Endothelial cell of umbilical vein (primary cell): ENCODE measurements around the gene PADI1. TPM values are rescaled to one million over a fixed set of nuclear protein-coding genes. Genes with fewer than 3 reads are reported as not detected.

ENCODE experiments used
- BruUV-seq: library from RNA; stranded (reverse); fragments of 400-500 nt; replicated peaks from 2 replicates; lab custom pipeline; 2021; lab: Mats Ljungman, UMichigan
- CTCF ChIA-PET: fragments of 300-600, 350-600 bp; sonication (Branson Sonifier 250); formaldehyde crosslinking; loops from one replicate; lab custom pipeline; 2021; ENCODE audit warnings: antibody characterized with exemption, inconsistent platforms; lab: Charles Lee
- POLR2A ChIA-PET: fragments of 300-600, 350-600 bp; sonication (Branson Sonifier 250); formaldehyde crosslinking; loops from one replicate; lab custom pipeline; 2021; ENCODE audit warnings: antibody characterized with exemption, inconsistent platforms; lab: Charles Lee
- DNase-seq: peaks from one replicate; pipeline ENCODE4 v3.0.0-alpha.2; 2011; ENCODE audit warnings: low read depth, low spot score
- FAIRE-seq: peaks from 2 replicates; lab custom pipeline; 2011; peaks lifted over from hg19 to GRCh38; lab: Jason Lieb, UNC
- H2AFZ ChIP-seq: 2 replicates; pipeline ENCODE4 v1.6.0; 2012; ENCODE audit warnings: low read depth, low read length, control low read depth, inconsistent platforms
- H3K27ac ChIP-seq: 2 replicates; pipeline ENCODE4 v1.5.1; 2011; ENCODE audit warnings: low read depth, mild to moderate bottlenecking, control low read depth, low read length, moderate library complexity; ENCODE audit not compliant: insufficient read depth
- H3K27me3 ChIP-seq, 2 experiments: 2 replicates each; pipeline versions ENCODE4 v1.6.0 to v1.6.1; 2011; ENCODE audit warnings: low read length in 2 of 2, mixed read lengths in 1 of 2; ENCODE audit not compliant: control insufficient read depth in 2 of 2, insufficient read depth in 2 of 2
- H3K36me3 ChIP-seq, 2 experiments: 2 replicates in 1 of 2; 3 replicates in 1 of 2; pipeline ENCODE4 v1.5.1; 2011; ENCODE audit warnings: low read length in 2 of 2, mild to moderate bottlenecking in 1 of 2, moderate library complexity in 1 of 2; ENCODE audit not compliant: control insufficient read depth in 2 of 2, insufficient read depth in 2 of 2; ENCODE audit errors: extremely low read depth in 1 of 2
- H3K4me1 ChIP-seq: 3 replicates; pipeline ENCODE4 v1.5.1; 2011; ENCODE audit warnings: mild to moderate bottlenecking, low read length; ENCODE audit not compliant: control insufficient read depth, insufficient read depth; ENCODE audit errors: extremely low read depth
- H3K4me2 ChIP-seq: 2 replicates; pipeline ENCODE4 v1.6.1; 2011; ENCODE audit warnings: low read length, control low read depth, mixed read lengths; ENCODE audit not compliant: insufficient read depth
- H3K4me3 ChIP-seq, 3 experiments: fragments of 200-600 bp in 1 of 3; sonication (generic), shearing (Covaris generic) in 1 of 3; replicated peaks in 1 of 3; 2 replicates each; pipeline ENCODE4 v1.5.1; 2011 to 2016; ENCODE audit warnings: control low read depth in 3 of 3, low read length in 3 of 3, mild to moderate bottlenecking in 2 of 3, inconsistent platforms in 1 of 3, low read depth in 1 of 3, moderate library complexity in 1 of 3; ENCODE audit not compliant: insufficient read depth in 1 of 3
- H3K79me2 ChIP-seq: 2 replicates; pipeline ENCODE4 v1.6.0; 2012; ENCODE audit warnings: low read length, inconsistent platforms; ENCODE audit not compliant: control insufficient read depth, insufficient read depth
- H3K9ac ChIP-seq: replicated peaks from 2 replicates; pipeline ENCODE3; 2011; ENCODE audit warnings: low read length, control low read depth; ENCODE audit not compliant: insufficient read depth; ENCODE audit errors: extremely low read depth
- H3K9me1 ChIP-seq: replicated peaks from 3 replicates; pipeline ENCODE4 v1.6.0; 2011; ENCODE audit warnings: mild to moderate bottlenecking, low read length; ENCODE audit not compliant: control insufficient read depth, insufficient read depth; ENCODE audit errors: extremely low read depth
- H3K9me3 ChIP-seq: replicated peaks from 2 replicates; pipeline ENCODE4 v1.5.1; 2012; ENCODE audit warnings: low read length, inconsistent platforms; ENCODE audit not compliant: control insufficient read depth, insufficient read depth
- H4K20me1 ChIP-seq: replicated peaks from 2 replicates; pipeline ENCODE3; 2011; ENCODE audit warnings: mild to moderate bottlenecking, low read length; ENCODE audit not compliant: control insufficient read depth, insufficient read depth; ENCODE audit errors: extremely low read depth
- CTCF ChIP-seq, 2 donors: IDR thresholded peaks; 1 replicate in 1 of 2; 2 replicates in 1 of 2; pipeline ENCODE4 v1.5.1; 2011; ENCODE audit warnings: low read length in 2 of 2, mild to moderate bottlenecking in 2 of 2, moderate library complexity in 2 of 2, control low read depth in 1 of 2, inconsistent platforms in 1 of 2, low read depth in 1 of 2; ENCODE audit not compliant: insufficient read depth in 1 of 2; ENCODE audit errors: extremely low read depth in 1 of 2
- EZH2 ChIP-seq: IDR thresholded peaks from 2 replicates; pipeline ENCODE4 v1.6.1; 2012; ENCODE audit warnings: borderline replicate concordance, low read depth, mild to moderate bottlenecking, moderate library complexity, low read length, inconsistent platforms; ENCODE audit not compliant: severe bottlenecking
- FOS ChIP-seq: IDR thresholded peaks from 2 replicates; pipeline ENCODE4 v1.6.1; 2011; ENCODE audit warnings: mild to moderate bottlenecking, low read length, moderate library complexity, borderline replicate concordance; ENCODE audit not compliant: insufficient read depth
- GATA2 ChIP-seq: IDR thresholded peaks from 2 replicates; pipeline ENCODE4 v1.7.0; 2011; ENCODE audit warnings: low read depth, mild to moderate bottlenecking, moderate library complexity, mixed read lengths, low read length; ENCODE audit not compliant: insufficient read length, insufficient read depth
- JUN ChIP-seq: IDR thresholded peaks from 2 replicates; pipeline ENCODE4 v1.6.1; 2011; ENCODE audit warnings: borderline replicate concordance, low read depth; ENCODE audit not compliant: insufficient read length, insufficient read depth
- MAX ChIP-seq: IDR thresholded peaks from 2 replicates; pipeline ENCODE4 v1.6.1; 2011; ENCODE audit not compliant: insufficient read depth, insufficient read length
- MYC ChIP-seq: IDR thresholded peaks from one replicate; pipeline ENCODE4 v1.6.1; 2011; ENCODE audit warnings: mild to moderate bottlenecking, low read depth, low read length
- POLR2A ChIP-seq: IDR thresholded peaks from 2 replicates; pipeline ENCODE4 v1.6.1; 2012; ENCODE audit warnings: low read depth, mild to moderate bottlenecking, control low read depth, low read length
- POLR2AphosphoS5 ChIP-seq: IDR thresholded peaks from 2 replicates; pipeline ENCODE4 v1.6.1; 2012; ENCODE audit warnings: low read depth, mild to moderate bottlenecking, control low read depth, low read length, moderate library complexity; ENCODE audit not compliant: insufficient read depth
- dilution Hi-C: fragments of 300-500 bp; cut with MboI; formaldehyde crosslinking; loops from one replicate; pipeline ENCODE4 v1.15.0; 2019; ENCODE audit warnings: low sequenced_read_pairs; ENCODE audit not compliant: extremely low pct_ligation_motif_present
- intact Hi-C: fragments of 100-400 bp; cut with micrococcal nuclease; formaldehyde crosslinking; loops from one replicate; pipeline ENCODE4 v1.10.0; 2022
- polyA plus RNA-seq, 4 experiments: library from polyadenylated mRNA; depleted of rRNA in 3 of 4; stranded (reverse) in 3 of 4; unstranded in 1 of 4; fragments of >200 nt; gene quantifications; 2 replicates each; pipeline versions ENCODE4 v1.2.1 to v1.2.3, GENCODE V29; 2011 to 2012; ENCODE audit warnings: missing spikeins in 1 of 4
- total RNA-seq: library from RNA; stranded (reverse); gene quantifications from 2 replicates; pipeline ENCODE4 v1.2.3, GENCODE V29; 2021

The PADI1 gene
- total and polyA plus RNA-seq, 2 donors (not counting 3 experiments of a cell fraction or from before 2014, with no cell fraction given): 0.01 TPM; not detected in 1

GRCh38 chr1:17201201-17202021 lies 3.5 kb upstream of the PADI1 start:
- no peaks in the 10 kb centered on the region for H3K9me1 ChIP-seq
- no peaks in the 10 kb centered on the region for H3K79me2 ChIP-seq
- ChIA-PET POLR2A (no interaction called here), CTCF (no interaction called here)
- H3K4me1 ChIP-seq: no peaks in the 10 kb centered on the region
- no peak overlapping the region for H3K4me3 ChIP-seq
- H3K9ac ChIP-seq: no peak overlapping the region
- dilution Hi-C loops: no loop called here
- H3K4me2 ChIP-seq: no peak overlapping the region
- H3K27me3 ChIP-seq: no peaks in the 10 kb centered on the region
- H4K20me1 ChIP-seq: no peaks in the 10 kb centered on the region
- H3K36me3 ChIP-seq: no peaks in the 10 kb centered on the region
- FAIRE-seq (no peak), DNase-seq (no peak)
- intact Hi-C loops: no loop called here
- H3K9me3 ChIP-seq: no peaks in the 10 kb centered on the region
- TF ChIP-seq POLR2A (no peak), POLR2AphosphoS5 (no peak), EZH2 (no peak), GATA2 (no peak)
- no peak overlapping the region for H2AFZ ChIP-seq
- no peak overlapping the region for H3K27ac ChIP-seq
- BruUV-seq: no TSS peak

GRCh38 chr1:17205652-17206051 lies 724 bp downstream of the PADI1 start:
- BruUV-seq: no TSS peak
- ChIA-PET CTCF (interaction anchor here (1.5 kb wide), 1 partner anchor 71 kb away, joined by 3 read pairs; no protein-coding TSS in a partner anchor), POLR2A (no interaction called here)
- Histone ChIP-seq H3K79me2 (no peaks in the 10 kb centered on the region), H3K27me3 (no peaks in the 10 kb centered on the region), H4K20me1 (no peaks in the 10 kb centered on the region), H3K36me3 (no peaks in the 10 kb centered on the region), H2AFZ (no peak overlapping the region), H3K4me3 (no peak overlapping the region), H3K9me3 (no peaks in the 10 kb centered on the region), H3K9me1 (no peaks in the 10 kb centered on the region), H3K4me1 (no peaks in the 10 kb centered on the region), H3K27ac (no peak overlapping the region), H3K4me2 (no peak overlapping the region), H3K9ac (no peak overlapping the region)
- TF ChIP-seq GATA2 (no peak), POLR2AphosphoS5 (no peak), MAX (no peak), MYC (no peak), CTCF (IDR thresholded peaks at IDR 0.05; ENCODE audit: extremely low read depth in 1 of 2, insufficient read depth in 1 of 2, low read depth in 1 of 2, low read length in 2 of 2) (no peak), JUN (no peak), POLR2A (no peak), FOS (no peak), EZH2 (no peak)
- dilution Hi-C loops: no loop called here
- intact Hi-C loops: no loop called here
- no peak for DNase-seq
- FAIRE-seq: no peak
